Fibroblast of pulmonary artery (primary cell): ENCODE results near the gene HPS1.

Experiments used
- DNase-seq: peaks from one replicate; pipeline ENCODE4 v3.0.0-alpha.2; 2010; ENCODE audit warnings: low read depth
- H3K4me3 ChIP-seq: replicated peaks from 2 replicates; pipeline ENCODE4 v1.5.1; 2011; ENCODE audit warnings: low read depth, mild to moderate bottlenecking, control low read depth, low read length, moderate library complexity
- CTCF ChIP-seq: IDR thresholded peaks from 2 replicates; pipeline ENCODE4 v1.5.1; 2011; ENCODE audit warnings: mild to moderate bottlenecking, control low read depth, low read length, inconsistent platforms; ENCODE audit errors: missing control alignments

The HPS1 gene

GRCh38 chr10:98485959-98486358, 39.2 kb upstream of the HPS1 start:
- TF ChIP-seq CTCF, result no peak
- no peak overlapping the region for H3K4me3 ChIP-seq

DNA sequence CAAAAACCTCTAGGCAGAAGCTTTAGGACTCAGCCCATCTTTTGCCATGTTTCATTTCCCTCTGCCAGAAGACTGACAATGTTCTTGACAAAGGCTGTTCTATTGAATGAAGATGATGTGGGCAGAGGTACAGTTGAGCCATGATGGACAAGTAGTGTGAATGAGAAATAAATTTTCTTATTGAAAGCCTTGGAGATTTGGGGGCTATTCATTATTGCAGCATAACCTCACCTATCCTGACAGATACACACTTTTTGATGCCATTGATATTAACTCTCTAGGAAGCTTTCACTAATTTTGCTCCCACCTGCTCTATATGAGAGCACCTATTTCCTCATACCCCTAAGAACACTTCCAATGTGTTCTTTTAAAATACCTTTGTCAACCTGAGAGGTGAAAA, 36.9 kb upstream of the HPS1 start:
- TF ChIP-seq CTCF, result no peak
- no peak overlapping the region for H3K4me3 ChIP-seq
- DNase-seq, result no peak

More at GRCh38 chr10:98485959-98486358, 39.2 kb upstream of the HPS1 start:
- DNase-seq, result peak; percentile 21

- H3K4me3 ChIP-seq, result no peak overlapping the region
- no peak for DNase-seq
- TF ChIP-seq CTCF, result no peak
These were observed 35.4 kb upstream of the HPS1 start for GRCh38 chr10:98482096-98482495.

DNA sequence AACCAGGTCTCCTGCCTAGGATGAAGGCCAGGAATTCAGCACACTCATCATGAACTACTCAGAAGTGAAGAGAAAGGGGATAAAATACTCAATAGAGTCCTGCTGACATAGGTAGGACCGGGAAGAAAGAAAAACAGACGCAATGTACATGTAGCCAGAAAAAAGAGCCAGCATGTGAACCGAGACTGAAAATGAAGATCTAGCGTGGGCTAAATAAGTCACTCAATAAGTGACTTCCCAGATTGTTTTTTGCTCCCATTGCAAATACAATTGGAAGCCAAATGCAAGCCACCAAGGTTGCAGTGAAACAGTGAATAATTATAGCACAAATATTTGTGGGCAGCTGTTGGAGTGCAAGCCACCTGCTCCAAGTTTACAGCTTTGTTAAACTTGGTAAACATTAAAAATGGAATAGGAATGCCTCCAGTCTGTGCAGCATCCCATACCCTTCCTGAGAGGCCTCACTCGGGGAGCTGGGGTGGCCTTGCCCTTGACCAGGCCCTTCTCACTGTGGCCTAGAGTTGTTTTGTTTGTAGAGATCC, 34.7 kb upstream of the HPS1 start:
- DNase-seq, result no peak
- TF ChIP-seq CTCF, result no peak

GRCh38 chr10:98478430-98479222, 31.9 kb upstream of the HPS1 start:
- TF ChIP-seq CTCF, result no peak
- DNase-seq, result peak; percentile 13

More for the DNA sequence above, 34.7 kb upstream of the HPS1 start:
- no peak overlapping the region for H3K4me3 ChIP-seq

DNA sequence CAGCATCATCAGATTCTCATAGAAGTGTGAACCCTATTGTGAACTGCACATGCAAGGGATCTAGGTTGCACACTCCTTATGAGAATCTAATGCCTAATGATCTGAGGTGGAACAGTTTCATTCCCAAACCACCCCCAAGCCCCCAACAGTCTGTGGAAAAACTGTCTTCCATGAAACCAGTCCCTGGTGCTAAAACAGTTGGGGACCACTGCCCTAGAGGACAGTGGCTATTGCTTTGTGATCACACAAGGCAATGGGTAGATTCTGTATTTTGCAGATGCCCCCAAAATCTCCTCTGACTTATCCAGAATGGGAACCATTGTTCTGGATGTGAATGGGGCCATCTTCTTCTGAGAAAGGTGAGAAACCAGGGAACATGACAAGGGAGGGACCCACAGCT, 31.1 kb upstream of the HPS1 start:
- TF ChIP-seq CTCF, result no peak
- DNase-seq, result no peak
- no peak overlapping the region for H3K4me3 ChIP-seq

More at GRCh38 chr10:98478430-98479222, 31.9 kb upstream of the HPS1 start:
- H3K4me3 ChIP-seq, result no peak overlapping the region
